GM21390 (cell line): Measurements from ENCODE around the gene DIS3L2.
A peak's percentile ranks its signal among the peaks of the same experiment; 100 is the strongest.

Source experiments
- ATAC-seq: cut with Tn5 transposase; IDR thresholded peaks from one replicate; pipeline ENCODE4 v1.9.1; 2021; ENCODE audit not compliant: unreplicated experiment

The DIS3L2 gene

DNA sequence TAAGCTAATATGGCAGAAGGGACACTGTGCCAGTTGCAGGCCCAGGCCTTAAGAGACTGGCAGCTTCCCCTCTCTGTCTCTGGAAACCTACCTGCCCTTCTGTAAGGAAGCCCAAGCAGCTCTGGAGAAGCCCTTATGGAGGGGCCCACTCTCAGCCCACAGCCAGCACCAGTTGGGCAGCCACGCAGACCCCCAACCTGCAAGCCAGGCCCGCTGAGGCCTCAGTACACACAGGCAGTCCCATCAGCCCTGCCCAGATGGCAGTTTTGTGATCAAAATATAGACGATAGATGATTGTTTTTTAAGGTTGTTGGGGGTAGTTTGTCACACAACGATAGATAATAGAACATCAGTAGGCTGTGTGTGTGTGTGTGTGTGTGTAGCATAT is 380.2 kb downstream of the DIS3L2 start:
- no peak for ATAC-seq

DNA sequence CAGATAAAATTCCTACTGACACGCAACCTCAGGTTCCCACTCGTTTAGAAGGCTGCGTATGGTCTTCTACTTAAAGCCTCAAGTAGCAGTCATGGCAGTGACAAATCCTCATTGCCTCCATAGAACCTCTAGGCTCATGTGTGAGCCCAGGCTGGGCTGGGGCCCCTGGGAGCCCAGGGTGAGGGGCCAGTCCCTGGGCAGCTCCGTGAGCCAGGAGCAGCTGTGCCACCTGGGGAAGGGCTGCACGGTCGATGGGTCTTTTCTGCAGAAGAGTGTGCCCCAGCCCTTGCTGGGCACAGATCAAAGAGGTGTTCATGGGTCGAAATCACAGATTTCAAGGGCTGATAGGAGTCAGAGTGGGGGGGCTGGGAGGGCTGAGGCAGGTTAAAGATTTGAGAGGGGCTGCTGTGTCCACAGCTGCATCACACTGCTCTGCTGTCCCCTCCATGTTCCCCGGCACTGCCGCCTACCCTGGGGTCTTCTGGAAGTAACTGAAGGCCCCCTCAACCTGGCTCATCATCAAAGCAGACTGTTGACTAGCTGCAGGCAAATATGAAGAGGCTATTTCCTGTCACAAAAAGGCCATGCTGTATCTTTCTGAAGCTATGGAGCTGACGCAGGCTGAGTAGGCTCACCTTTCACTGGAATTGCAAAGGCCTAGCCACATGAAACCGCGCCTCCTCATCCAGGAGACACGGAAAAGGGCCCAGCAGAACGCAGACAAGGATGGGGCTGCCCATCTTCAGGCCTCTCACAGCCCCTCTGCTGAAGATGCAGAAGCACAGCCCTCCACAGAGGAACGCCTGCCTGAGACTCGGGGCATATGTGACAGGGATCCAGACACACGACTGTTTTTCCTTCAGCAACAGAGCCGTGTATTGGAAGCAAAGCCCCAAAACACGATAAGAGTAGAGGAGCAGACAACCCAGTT is 381.4 kb downstream of the DIS3L2 start:
- no peak for ATAC-seq

GRCh38 chr2:232343821-232344220 is 382.3 kb downstream of the DIS3L2 start:
- ATAC-seq: no peak

DNA sequence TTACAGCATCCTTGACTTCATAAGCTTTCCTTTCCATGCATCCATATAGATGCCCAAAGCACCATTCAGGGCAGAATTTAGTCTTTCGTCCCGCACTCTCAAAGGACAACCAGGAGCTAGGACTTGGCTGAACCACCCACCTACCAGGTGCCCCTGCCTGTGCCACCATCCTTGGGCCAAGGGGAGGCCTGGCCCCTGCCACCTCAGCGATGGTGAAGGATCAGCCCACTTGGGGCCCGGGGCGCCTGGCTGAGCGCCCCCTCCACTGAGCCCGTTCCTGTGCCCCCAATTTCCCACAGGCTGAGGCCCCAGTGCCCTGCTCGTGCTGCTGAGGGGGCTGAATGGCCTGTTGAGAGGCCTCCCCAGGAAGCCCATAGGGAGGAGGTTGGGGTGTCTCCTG is 383.7 kb downstream of the DIS3L2 start:
- no peak for ATAC-seq

DNA sequence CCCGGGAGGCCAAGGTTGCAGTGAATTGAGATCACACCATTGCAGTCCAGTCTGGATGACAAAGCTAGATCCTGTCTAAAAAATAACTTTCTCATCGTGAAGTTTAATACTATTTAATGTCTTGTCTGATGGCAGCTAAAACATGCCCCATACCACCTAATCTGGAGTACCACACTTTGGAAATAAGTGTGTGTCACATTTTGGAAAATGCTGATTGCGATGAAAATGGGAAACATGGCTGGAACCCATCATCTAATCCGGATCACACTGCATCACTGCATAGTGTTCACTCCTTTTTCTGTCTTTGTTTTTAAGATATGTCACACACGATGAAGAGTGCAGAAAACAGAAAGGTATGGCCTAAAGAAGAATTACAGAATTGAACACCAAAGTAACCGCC is 385.9 kb downstream of the DIS3L2 start:
- no peak for ATAC-seq

- no peak for ATAC-seq
Measured at GRCh38 chr2:232348936-232349335, 387.4 kb downstream of the DIS3L2 start.

DNA sequence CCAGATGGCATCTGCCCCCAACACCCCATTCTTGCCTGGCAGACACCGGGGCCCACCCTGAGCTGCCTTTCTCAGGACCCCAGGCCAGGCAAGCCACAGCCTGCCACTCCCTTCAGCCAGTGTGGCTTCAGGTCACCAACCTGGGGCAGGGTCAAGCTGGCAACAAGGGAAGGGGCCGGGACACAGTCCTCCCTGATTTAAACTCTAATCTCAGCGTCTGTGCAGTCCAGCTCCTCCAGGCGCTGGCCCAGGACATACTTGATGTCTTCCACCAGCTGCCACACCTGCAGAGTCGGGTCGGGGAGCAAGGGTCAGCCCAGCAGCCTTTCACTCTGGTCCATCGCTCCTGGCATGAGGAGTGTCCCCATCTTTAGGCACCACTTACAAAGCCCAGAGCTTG is 388.0 kb downstream of the DIS3L2 start:
- ATAC-seq: no peak

GRCh38 chr2:232349946-232350635 is 388.6 kb downstream of the DIS3L2 start:
- no peak for ATAC-seq

- no peak for ATAC-seq
Measured at GRCh38 chr2:232350804-232351685, 389.5 kb downstream of the DIS3L2 start.

GRCh38 chr2:232351686-232352510 is 390.4 kb downstream of the DIS3L2 start:
- ATAC-seq: no peak

DNA sequence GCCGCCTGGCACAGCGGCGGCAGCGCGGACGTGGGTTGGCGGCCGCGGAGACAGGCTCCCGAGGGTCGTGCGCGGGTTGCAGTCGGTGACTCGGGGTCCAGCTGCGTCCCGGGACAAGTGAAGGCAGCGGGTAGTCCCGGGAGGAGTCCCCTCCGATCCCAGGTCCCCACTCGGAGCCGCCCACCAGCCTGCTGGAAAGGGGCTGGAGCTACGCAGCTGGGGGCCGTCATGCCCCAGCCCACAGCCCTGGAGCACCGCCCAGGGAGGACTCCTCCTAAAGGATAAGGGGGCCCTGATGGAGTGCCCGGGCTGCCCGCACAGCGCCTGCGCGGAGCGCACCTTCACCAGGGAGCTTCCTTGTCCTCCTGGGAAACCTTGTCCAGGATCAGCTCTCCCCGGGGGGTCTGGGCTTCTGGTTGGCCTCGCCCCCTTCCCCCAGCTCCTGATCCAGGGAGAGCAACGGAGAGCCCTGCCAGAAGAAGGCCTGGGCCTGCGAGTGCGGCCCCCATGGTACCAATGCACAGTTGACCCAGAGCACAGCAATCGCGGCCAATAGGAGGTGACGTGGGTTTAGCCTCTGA is 391.1 kb downstream of the DIS3L2 start:
- no peak for ATAC-seq

DNA sequence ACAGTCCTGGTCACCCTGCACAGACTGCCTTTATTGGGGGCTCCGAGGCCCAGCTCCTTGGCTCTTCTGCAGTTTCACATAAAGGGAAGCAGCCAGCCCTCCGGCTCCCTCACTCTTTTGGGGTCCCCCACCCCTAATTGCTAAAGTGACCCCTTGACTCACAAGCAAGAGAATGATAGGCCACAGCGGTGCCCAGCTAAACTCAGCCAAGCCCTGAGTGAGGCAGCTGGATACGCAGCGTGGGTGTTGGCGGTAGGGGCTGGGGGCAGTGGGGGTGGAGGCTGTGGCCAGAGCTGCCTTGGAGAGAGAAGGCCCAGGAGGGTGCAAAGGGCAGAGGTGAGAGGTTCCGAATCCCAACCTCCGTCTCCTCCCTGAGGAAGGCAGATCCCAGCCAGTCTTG is 391.6 kb downstream of the DIS3L2 start:
- no peak for ATAC-seq

DNA sequence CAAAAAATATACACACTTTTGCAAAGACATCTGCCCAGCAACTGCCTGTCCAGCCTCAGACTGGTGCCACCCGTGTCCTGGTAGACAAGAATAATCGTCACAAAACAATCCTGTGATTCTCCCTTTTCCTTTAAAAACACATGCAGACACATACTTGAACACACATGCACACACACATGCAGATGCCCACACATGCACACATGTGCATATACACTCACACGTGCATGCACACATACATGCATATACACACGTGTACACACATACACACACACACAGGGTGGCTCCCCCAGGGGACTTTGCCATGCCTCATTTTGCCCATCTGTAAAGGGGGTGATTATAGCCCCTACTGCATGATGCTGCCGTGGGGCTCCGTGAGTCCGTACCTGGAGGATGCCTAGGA is 392.1 kb downstream of the DIS3L2 start:
- no peak for ATAC-seq

- no peak for ATAC-seq
Measured at GRCh38 chr2:232354069-232354468, 392.6 kb downstream of the DIS3L2 start.

- ATAC-seq: no peak
Measured at GRCh38 chr2:232361646-232362045, 400.1 kb downstream of the DIS3L2 start.

GRCh38 chr2:232362174-232362900 is 400.8 kb downstream of the DIS3L2 start:
- ATAC-seq: no peak

GRCh38 chr2:232363064-232363783 is 401.7 kb downstream of the DIS3L2 start:
- peak; percentile 35 for ATAC-seq

- ATAC-seq: peak; percentile 62
Measured at GRCh38 chr2:232363784-232364615, 402.5 kb downstream of the DIS3L2 start.
